GM12878 (cell line): ENCODE results near the gene HAAO. TPM values are rescaled to one million over a fixed set of nuclear protein-coding genes. Genes with fewer than 3 reads are reported as not detected.
A peak's percentile ranks its signal among the peaks of the same experiment; 100 is the strongest.

Source experiments
- DPF2 ChIP-seq: fragments of 450-650 bp; IDR thresholded peaks from 2 replicates; pipeline ENCODE4 v1.6.1; 2017; ENCODE audit warnings: mild to moderate bottlenecking
- FOXK2 ChIP-seq: fragments of 450-650 bp; IDR thresholded peaks from 2 replicates; pipeline ENCODE4 v1.6.1; 2017; ENCODE audit warnings: mild to moderate bottlenecking, moderate library complexity
- KDM1A ChIP-seq: fragments of 200-600 bp; sonication (generic); IDR thresholded peaks from 2 replicates; pipeline ENCODE4 v1.6.1; 2016; ENCODE audit warnings: borderline replicate concordance
- MTA2 ChIP-seq: fragments of 450-650 bp; IDR thresholded peaks from 2 replicates; pipeline ENCODE4 v1.6.1; 2016; ENCODE audit warnings: low read depth, mild to moderate bottlenecking, moderate library complexity
- PML ChIP-seq: IDR thresholded peaks from 2 replicates; pipeline ENCODE4 v1.6.1; 2012; ENCODE audit warnings: low read length, inconsistent platforms
- RAD21 ChIP-seq: IDR thresholded peaks from 2 replicates; pipeline ENCODE4 v1.6.1; 2011; ENCODE audit warnings: mild to moderate bottlenecking, low read depth, low read length, moderate library complexity; ENCODE audit not compliant: insufficient read depth
- RCOR1 ChIP-seq: conservative IDR thresholded peaks from 2 replicates; pipeline ENCODE4 v1.6.1; 2012; ENCODE audit warnings: low read depth, low read length, improper control_type of control experiment
- RELB ChIP-seq: fragments of 450-650 bp; IDR thresholded peaks from 2 replicates; pipeline ENCODE4 v1.6.1; 2017; ENCODE audit warnings: low read depth, mild to moderate bottlenecking, moderate library complexity
- SP1 ChIP-seq: IDR thresholded peaks from one replicate; pipeline ENCODE4 v1.6.1; 2011; ENCODE audit warnings: low read depth, low read length
- SUPT20H ChIP-seq: IDR thresholded peaks from 2 replicates; pipeline ENCODE4 v1.6.1; 2011; ENCODE audit warnings: low read depth, mild to moderate bottlenecking, low read length, moderate library complexity, borderline replicate concordance; ENCODE audit not compliant: control insufficient read depth
- TCF3 ChIP-seq: IDR thresholded peaks from 2 replicates; pipeline ENCODE4 v1.6.1; 2012; ENCODE audit warnings: low read depth, mild to moderate bottlenecking, low read length, borderline replicate concordance; ENCODE audit not compliant: insufficient read depth
- ZBTB11 ChIP-seq: fragments of 450-650 bp; formaldehyde crosslinking; IDR thresholded peaks from 2 replicates; pipeline ENCODE4 v1.5.0; 2022; ENCODE audit warnings: mild to moderate bottlenecking, missing genetic modification characterization
- ZNF217 ChIP-seq: fragments of 450-650 bp; IDR thresholded peaks from 2 replicates; pipeline ENCODE4 v1.6.1; 2017; ENCODE audit warnings: antibody characterized with exemption, mild to moderate bottlenecking
- ZNF24 ChIP-seq: fragments of 450-650 bp; IDR thresholded peaks from 2 replicates; pipeline ENCODE4 v1.6.1; 2017; ENCODE audit warnings: antibody characterized with exemption, mild to moderate bottlenecking
- polyA plus RNA-seq, 11 experiments: library from polyadenylated mRNA; depleted of rRNA in 4 of 11; unstranded in 6 of 11; stranded (reverse) in 5 of 11; fragments of >200 nt; fragmentation: Nextera tagmentation in 4 of 11; fragmentation: Illumina TruSeq in 1 of 11; extraction: Ambion mirVana in 4 of 11; extraction: Trizol in 1 of 11; gene quantifications; 1 replicate in 1 of 11; 2 replicates in 10 of 11; pipeline versions ENCODE4 v1.2.1 to v1.2.3, GENCODE V29; 2011 to 2016; ENCODE audit warnings: inconsistent platforms in 2 of 11, missing spikeins in 2 of 11, low read depth in 1 of 11
- total RNA-seq, 4 experiments: library from RNA; depleted of rRNA in 3 of 4; stranded (reverse); fragments of >200 nt in 3 of 4; fragmentation: Illumina TruSeq in 1 of 4; extraction: Trizol in 1 of 4; gene quantifications; 2 replicates each; pipeline versions ENCODE4 v1.2.1 to v1.2.3, GENCODE V29; 2013 to 2021
- TF ChIP-seq, protein P1 (sequence below): fragments of 450-650 bp; IDR thresholded peaks from 2 replicates; pipeline ENCODE4 v1.6.1; 2017; ENCODE audit warnings: antibody characterized with exemption, mild to moderate bottlenecking, moderate library complexity
- TF ChIP-seq, protein P2 (sequence below): fragments of 450-650 bp; IDR thresholded peaks from 2 replicates; pipeline ENCODE4 v1.6.1; 2017; ENCODE audit warnings: mild to moderate bottlenecking, low read depth, inconsistent platforms; ENCODE audit not compliant: poor library complexity, severe bottlenecking

The HAAO gene
- total and polyA plus RNA-seq, 10 of the 15 experiments (the other 5 are each of a cell fraction or from before 2014, with no cell fraction given), result 4.3 to 58.7 (median 26.8) TPM

GRCh38 chr2:42796427-42797248, 4.3 kb upstream of the HAAO start (continued):
- TF ChIP-seq ZBTB11 (CRISPR knock-in tag), result no peak
- TF ChIP-seq ZNF217, result peak; percentile 34; the same call in 1 of the 2 replicates
- no peak for TF ChIP-seq DPF2
- TF ChIP-seq RCOR1, result no peak
- peak; percentile 76; the same call in 1 of the 2 replicates for TF ChIP-seq RELB
- no peak for TF ChIP-seq RAD21
- TF ChIP-seq ZNF24, result peak; percentile 17; the same call in 1 of the 2 replicates
- TF ChIP-seq SP1, result peak; percentile 34
- TF ChIP-seq FOXK2, result no peak
- TF ChIP-seq SUPT20H, result no peak
- peak; percentile 65 for TF ChIP-seq MTA2
- TF ChIP-seq, protein P1, sequence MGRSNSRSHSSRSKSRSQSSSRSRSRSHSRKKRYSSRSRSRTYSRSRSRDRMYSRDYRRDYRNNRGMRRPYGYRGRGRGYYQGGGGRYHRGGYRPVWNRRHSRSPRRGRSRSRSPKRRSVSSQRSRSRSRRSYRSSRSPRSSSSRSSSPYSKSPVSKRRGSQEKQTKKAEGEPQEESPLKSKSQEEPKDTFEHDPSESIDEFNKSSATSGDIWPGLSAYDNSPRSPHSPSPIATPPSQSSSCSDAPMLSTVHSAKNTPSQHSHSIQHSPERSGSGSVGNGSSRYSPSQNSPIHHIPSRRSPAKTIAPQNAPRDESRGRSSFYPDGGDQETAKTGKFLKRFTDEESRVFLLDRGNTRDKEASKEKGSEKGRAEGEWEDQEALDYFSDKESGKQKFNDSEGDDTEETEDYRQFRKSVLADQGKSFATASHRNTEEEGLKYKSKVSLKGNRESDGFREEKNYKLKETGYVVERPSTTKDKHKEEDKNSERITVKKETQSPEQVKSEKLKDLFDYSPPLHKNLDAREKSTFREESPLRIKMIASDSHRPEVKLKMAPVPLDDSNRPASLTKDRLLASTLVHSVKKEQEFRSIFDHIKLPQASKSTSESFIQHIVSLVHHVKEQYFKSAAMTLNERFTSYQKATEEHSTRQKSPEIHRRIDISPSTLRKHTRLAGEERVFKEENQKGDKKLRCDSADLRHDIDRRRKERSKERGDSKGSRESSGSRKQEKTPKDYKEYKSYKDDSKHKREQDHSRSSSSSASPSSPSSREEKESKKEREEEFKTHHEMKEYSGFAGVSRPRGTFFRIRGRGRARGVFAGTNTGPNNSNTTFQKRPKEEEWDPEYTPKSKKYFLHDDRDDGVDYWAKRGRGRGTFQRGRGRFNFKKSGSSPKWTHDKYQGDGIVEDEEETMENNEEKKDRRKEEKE, result no peak
- TF ChIP-seq, protein P2, sequence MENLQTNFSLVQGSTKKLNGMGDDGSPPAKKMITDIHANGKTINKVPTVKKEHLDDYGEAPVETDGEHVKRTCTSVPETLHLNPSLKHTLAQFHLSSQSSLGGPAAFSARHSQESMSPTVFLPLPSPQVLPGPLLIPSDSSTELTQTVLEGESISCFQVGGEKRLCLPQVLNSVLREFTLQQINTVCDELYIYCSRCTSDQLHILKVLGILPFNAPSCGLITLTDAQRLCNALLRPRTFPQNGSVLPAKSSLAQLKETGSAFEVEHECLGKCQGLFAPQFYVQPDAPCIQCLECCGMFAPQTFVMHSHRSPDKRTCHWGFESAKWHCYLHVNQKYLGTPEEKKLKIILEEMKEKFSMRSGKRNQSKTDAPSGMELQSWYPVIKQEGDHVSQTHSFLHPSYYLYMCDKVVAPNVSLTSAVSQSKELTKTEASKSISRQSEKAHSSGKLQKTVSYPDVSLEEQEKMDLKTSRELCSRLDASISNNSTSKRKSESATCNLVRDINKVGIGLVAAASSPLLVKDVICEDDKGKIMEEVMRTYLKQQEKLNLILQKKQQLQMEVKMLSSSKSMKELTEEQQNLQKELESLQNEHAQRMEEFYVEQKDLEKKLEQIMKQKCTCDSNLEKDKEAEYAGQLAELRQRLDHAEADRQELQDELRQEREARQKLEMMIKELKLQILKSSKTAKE, result peak; percentile 53
- no peak for TF ChIP-seq KDM1A
- no peak; the same call in 1 of the 2 replicates for TF ChIP-seq PML
- peak; percentile 83 for TF ChIP-seq TCF3
